SK-N-SH treated with all-trans-retinoic acid at 6 μM for 48 hours (cell line): ENCODE measurements around the gene VGLL1.

Experiments used
- ATAC-seq: fragments of 200-7000 bp; cut with Tn5 transposase; 3 replicates; pipeline ENCODE4 v1.9.1; 2020; ENCODE audit warnings: mild to moderate bottlenecking, moderate library complexity
- ARNTL ChIP-seq: fragments of 450-650 bp; formaldehyde crosslinking; IDR thresholded peaks from 2 replicates; pipeline ENCODE4 v1.5.0; 2020; ENCODE audit warnings: low read depth, mild to moderate bottlenecking, moderate library complexity, borderline replicate concordance
- BACH2 ChIP-seq: fragments of 250-450 bp; sonication (Bioruptor Pico); IDR thresholded peaks from 2 replicates; pipeline ENCODE4 v1.9.0; 2021; ENCODE audit warnings: mild to moderate bottlenecking, borderline replicate concordance
- CSDC2 ChIP-seq: fragments of 250-450 bp; sonication (Bioruptor Pico); IDR thresholded peaks from 2 replicates; pipeline ENCODE4 v1.5.0; 2020; ENCODE audit warnings: mild to moderate bottlenecking, moderate library complexity
- CSRNP3 ChIP-seq: fragments of 250-450 bp; sonication (Bioruptor Pico); IDR thresholded peaks from 2 replicates; pipeline ENCODE4 v1.5.1; 2021; ENCODE audit warnings: mild to moderate bottlenecking, moderate library complexity
- ESRRG ChIP-seq: fragments of 250-450 bp; sonication (Bioruptor Pico); IDR thresholded peaks from 2 replicates; pipeline ENCODE4 v1.6.1; 2021; ENCODE audit warnings: mild to moderate bottlenecking
- GLIS3 ChIP-seq: fragments of 250-450 bp; sonication (Bioruptor Pico); IDR thresholded peaks from 2 replicates; pipeline ENCODE4 v1.5.0; 2020; ENCODE audit warnings: mild to moderate bottlenecking, moderate library complexity
- ISL1 ChIP-seq: fragments of 250-450 bp; sonication (Bioruptor Pico); IDR thresholded peaks from 2 replicates; pipeline ENCODE4 v2.1.2; 2022; ENCODE audit warnings: mild to moderate bottlenecking, moderate library complexity
- OSR1 ChIP-seq: fragments of 250-450 bp; sonication (Bioruptor Pico); IDR thresholded peaks from 2 replicates; pipeline ENCODE4 v1.8.0; 2022; ENCODE audit warnings: moderate library complexity, mild to moderate bottlenecking, inconsistent platforms
- PPARA ChIP-seq: fragments of 250-450 bp; sonication (Bioruptor Pico); IDR thresholded peaks from 2 replicates; pipeline ENCODE4 v1.5.0; 2020; ENCODE audit warnings: mild to moderate bottlenecking, borderline replicate concordance
- RARB ChIP-seq: fragments of 250-450 bp; sonication (Bioruptor Pico); IDR thresholded peaks from 2 replicates; pipeline ENCODE4 v1.8.0; 2021; ENCODE audit warnings: mild to moderate bottlenecking, moderate library complexity
- SNAI2 ChIP-seq: fragments of 250-450 bp; sonication (Bioruptor Pico); IDR thresholded peaks from 2 replicates; pipeline ENCODE4 v1.5.0; 2020; ENCODE audit warnings: mild to moderate bottlenecking, moderate library complexity
- TCF4 ChIP-seq: fragments of 250-450 bp; sonication (Bioruptor Pico); IDR thresholded peaks from 2 replicates; pipeline ENCODE4 v1.8.0; 2021; ENCODE audit warnings: mild to moderate bottlenecking, moderate library complexity, borderline replicate concordance
- TSHZ2 ChIP-seq: fragments of 250-450 bp; sonication (Bioruptor Pico); IDR thresholded peaks from 2 replicates; pipeline ENCODE4 v1.5.0; 2020; ENCODE audit warnings: mild to moderate bottlenecking, moderate library complexity
- ZC3H10 ChIP-seq: fragments of 250-450 bp; sonication (Bioruptor Pico); IDR thresholded peaks from 2 replicates; pipeline ENCODE4 v1.5.1; 2021; ENCODE audit warnings: mild to moderate bottlenecking, moderate library complexity
- ZFP3 ChIP-seq: fragments of 250-450 bp; sonication (Bioruptor Pico); IDR thresholded peaks from 2 replicates; pipeline ENCODE4 v1.5.0; 2020; ENCODE audit warnings: mild to moderate bottlenecking, moderate library complexity
- ZFP30 ChIP-seq: fragments of 450-650 bp; formaldehyde crosslinking; IDR thresholded peaks from 2 replicates; pipeline ENCODE4 v1.5.0; 2022; ENCODE audit warnings: mild to moderate bottlenecking, moderate library complexity
- ZNF565 ChIP-seq: fragments of 450-650 bp; formaldehyde crosslinking; conservative IDR thresholded peaks from 2 replicates; pipeline ENCODE4 v1.5.0; 2020; ENCODE audit warnings: low read depth, mild to moderate bottlenecking, moderate library complexity
- ZNF8 ChIP-seq: fragments of 450-650 bp; formaldehyde crosslinking; IDR thresholded peaks from 2 replicates; pipeline ENCODE4 v1.5.0; 2020; ENCODE audit warnings: mild to moderate bottlenecking, moderate library complexity
- TF ChIP-seq, protein P1 (sequence below): fragments of 250-450 bp; sonication (Bioruptor Pico); IDR thresholded peaks from 2 replicates; pipeline ENCODE4 v1.8.0; 2021; ENCODE audit warnings: low read depth, mild to moderate bottlenecking, moderate library complexity, borderline replicate concordance
- TF ChIP-seq, protein P2 (sequence below): fragments of 250-450 bp; sonication (Bioruptor Pico); IDR thresholded peaks from 2 replicates; pipeline ENCODE4 v1.5.1; 2020; ENCODE audit warnings: low read depth, mild to moderate bottlenecking, moderate library complexity
- TF ChIP-seq, protein P3 (sequence below): fragments of 250-450 bp; sonication (Bioruptor Pico); IDR thresholded peaks from 2 replicates; pipeline ENCODE4 v1.8.0; 2020; ENCODE audit warnings: mild to moderate bottlenecking, moderate library complexity, borderline replicate concordance

Gene VGLL1

DNA sequence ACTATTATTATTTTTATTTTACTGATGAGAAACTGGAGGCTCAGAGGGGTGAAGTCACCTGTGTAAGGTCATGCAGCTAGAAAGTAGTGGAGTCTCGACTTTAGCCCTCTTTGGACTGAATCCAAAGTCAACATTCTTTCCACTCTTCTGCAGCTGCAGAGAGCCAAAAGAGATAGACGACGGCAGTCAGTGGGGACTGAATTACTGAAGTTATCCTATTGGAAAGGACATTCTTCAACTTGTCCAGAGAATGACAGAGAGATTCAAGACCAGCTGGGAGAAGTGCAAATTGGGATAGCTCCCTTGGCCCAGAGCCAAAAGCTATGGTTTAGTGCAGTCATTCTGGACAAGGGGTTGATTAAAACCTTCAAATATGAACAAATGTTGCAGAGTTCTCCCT, 42.5 kb downstream of the VGLL1 start:
- TF ChIP-seq, protein P1, sequence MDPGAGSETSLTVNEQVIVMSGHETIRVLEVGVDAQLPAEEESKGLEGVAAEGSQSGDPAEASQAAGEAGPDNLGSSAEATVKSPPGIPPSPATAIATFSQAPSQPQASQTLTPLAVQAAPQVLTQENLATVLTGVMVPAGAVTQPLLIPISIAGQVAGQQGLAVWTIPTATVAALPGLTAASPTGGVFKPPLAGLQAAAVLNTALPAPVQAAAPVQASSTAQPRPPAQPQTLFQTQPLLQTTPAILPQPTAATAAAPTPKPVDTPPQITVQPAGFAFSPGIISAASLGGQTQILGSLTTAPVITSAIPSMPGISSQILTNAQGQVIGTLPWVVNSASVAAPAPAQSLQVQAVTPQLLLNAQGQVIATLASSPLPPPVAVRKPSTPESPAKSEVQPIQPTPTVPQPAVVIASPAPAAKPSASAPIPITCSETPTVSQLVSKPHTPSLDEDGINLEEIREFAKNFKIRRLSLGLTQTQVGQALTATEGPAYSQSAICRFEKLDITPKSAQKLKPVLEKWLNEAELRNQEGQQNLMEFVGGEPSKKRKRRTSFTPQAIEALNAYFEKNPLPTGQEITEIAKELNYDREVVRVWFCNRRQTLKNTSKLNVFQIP (CRISPR knock-in tag), result no peak
- no peak for TF ChIP-seq ZNF8 (CRISPR knock-in tag)
- TF ChIP-seq, protein P2, sequence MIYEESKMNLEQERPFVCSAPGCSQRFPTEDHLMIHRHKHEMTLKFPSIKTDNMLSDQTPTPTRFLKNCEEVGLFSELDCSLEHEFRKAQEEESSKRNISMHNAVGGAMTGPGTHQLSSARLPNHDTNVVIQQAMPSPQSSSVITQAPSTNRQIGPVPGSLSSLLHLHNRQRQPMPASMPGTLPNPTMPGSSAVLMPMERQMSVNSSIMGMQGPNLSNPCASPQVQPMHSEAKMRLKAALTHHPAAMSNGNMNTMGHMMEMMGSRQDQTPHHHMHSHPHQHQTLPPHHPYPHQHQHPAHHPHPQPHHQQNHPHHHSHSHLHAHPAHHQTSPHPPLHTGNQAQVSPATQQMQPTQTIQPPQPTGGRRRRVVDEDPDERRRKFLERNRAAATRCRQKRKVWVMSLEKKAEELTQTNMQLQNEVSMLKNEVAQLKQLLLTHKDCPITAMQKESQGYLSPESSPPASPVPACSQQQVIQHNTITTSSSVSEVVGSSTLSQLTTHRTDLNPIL (CRISPR knock-in tag), result no peak
- TF ChIP-seq ISL1 (CRISPR knock-in tag), result no peak
- TF ChIP-seq CSDC2 (CRISPR knock-in tag), result no peak
- TF ChIP-seq CSRNP3, result no peak
- no peak for TF ChIP-seq ESRRG (CRISPR knock-in tag)
- TF ChIP-seq TSHZ2 (CRISPR knock-in tag), result no peak
- TF ChIP-seq RARB, result no peak
- no peak for TF ChIP-seq OSR1 (CRISPR knock-in tag)
- TF ChIP-seq PPARA (CRISPR knock-in tag), result no peak
- no peak for TF ChIP-seq ZFP30
- TF ChIP-seq SNAI2 (CRISPR knock-in tag), result no peak
- TF ChIP-seq, protein P3, sequence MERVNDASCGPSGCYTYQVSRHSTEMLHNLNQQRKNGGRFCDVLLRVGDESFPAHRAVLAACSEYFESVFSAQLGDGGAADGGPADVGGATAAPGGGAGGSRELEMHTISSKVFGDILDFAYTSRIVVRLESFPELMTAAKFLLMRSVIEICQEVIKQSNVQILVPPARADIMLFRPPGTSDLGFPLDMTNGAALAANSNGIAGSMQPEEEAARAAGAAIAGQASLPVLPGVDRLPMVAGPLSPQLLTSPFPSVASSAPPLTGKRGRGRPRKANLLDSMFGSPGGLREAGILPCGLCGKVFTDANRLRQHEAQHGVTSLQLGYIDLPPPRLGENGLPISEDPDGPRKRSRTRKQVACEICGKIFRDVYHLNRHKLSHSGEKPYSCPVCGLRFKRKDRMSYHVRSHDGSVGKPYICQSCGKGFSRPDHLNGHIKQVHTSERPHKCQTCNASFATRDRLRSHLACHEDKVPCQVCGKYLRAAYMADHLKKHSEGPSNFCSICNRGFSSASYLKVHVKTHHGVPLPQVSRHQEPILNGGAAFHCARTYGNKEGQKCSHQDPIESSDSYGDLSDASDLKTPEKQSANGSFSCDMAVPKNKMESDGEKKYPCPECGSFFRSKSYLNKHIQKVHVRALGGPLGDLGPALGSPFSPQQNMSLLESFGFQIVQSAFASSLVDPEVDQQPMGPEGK (CRISPR knock-in tag), result no peak
- no peak for TF ChIP-seq TCF4 (CRISPR knock-in tag)
- ATAC-seq, result no peak

DNA sequence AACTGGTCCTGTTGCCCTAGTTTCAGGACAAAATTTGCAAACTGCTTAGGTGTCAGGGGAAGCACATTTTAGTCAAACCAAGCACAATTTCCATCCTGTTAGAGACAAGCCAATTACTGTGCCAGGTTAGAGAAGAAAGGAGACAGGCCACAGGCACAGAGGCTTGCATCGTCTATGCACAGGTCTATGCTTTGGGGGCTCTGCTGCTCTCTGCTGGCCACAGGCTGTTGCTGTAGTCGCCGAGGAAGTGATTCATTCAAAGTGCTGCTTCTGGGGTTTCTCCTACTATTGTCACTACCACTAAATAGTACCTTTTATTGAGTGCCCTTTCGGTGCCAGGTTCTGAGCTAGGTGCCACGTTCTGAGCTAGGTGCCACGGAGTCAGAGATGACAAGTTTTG, 45.5 kb downstream of the VGLL1 start:
- peak; percentile 99 for ATAC-seq
- TF ChIP-seq ZNF8 (CRISPR knock-in tag) (no peak), CSDC2 (CRISPR knock-in tag) (no peak), ISL1 (CRISPR knock-in tag) (no peak), ZFP3 (CRISPR knock-in tag) (no peak), GLIS3 (CRISPR knock-in tag) (no peak), TCF4 (CRISPR knock-in tag) (no peak), SNAI2 (CRISPR knock-in tag) (no peak), ARNTL (CRISPR knock-in tag) (no peak), ESRRG (CRISPR knock-in tag) (no peak), CSRNP3 (no peak), OSR1 (CRISPR knock-in tag) (no peak), ZNF565 (CRISPR knock-in tag) (no peak), PPARA (CRISPR knock-in tag) (no peak), BACH2 (CRISPR knock-in tag) (no peak), ZFP30 (no peak), ZC3H10 (CRISPR knock-in tag) (no peak), RARB (no peak)
- TF ChIP-seq, protein P3 (CRISPR knock-in tag), result no peak
- TF ChIP-seq, protein P1 (CRISPR knock-in tag), result no peak
- TF ChIP-seq, all 23 proteins: peak for 0
